WTC11 (cell line): Measurements from ENCODE around the gene PPIB.

ENCODE experiments used
- AR ChIP-seq: fragments of 250-450 bp; sonication (Bioruptor Pico); IDR thresholded peaks from 2 replicates; pipeline ENCODE4 v1.9.0; 2021; ENCODE audit warnings: mild to moderate bottlenecking
- ATF3 ChIP-seq: sonication (generic); formaldehyde crosslinking; conservative IDR thresholded peaks from 2 replicates; pipeline ENCODE4 v1.8.1; 2022; ENCODE audit warnings: mild to moderate bottlenecking, missing genetic modification reagents
- CBFB ChIP-seq: sonication (generic); formaldehyde crosslinking; IDR thresholded peaks from 2 replicates; pipeline ENCODE4 v1.8.1; 2022; ENCODE audit warnings: mild to moderate bottlenecking, low read depth, missing genetic modification reagents
- CTCF ChIP-seq: fragments of 200-600 bp; IDR thresholded peaks from 2 replicates; pipeline ENCODE4 v1.8.0; 2022; ENCODE audit warnings: antibody characterized with exemption
- FOXP1 ChIP-seq: sonication (generic); formaldehyde crosslinking; IDR thresholded peaks from 2 replicates; pipeline ENCODE4 v1.8.0; 2022; ENCODE audit warnings: missing genetic modification reagents, mild to moderate bottlenecking, moderate library complexity, borderline replicate concordance
- JAZF1 ChIP-seq: fragments of 250-450 bp; sonication (Bioruptor Pico); IDR thresholded peaks from 2 replicates; pipeline ENCODE4 v1.9.0; 2021; ENCODE audit warnings: moderate library complexity, mild to moderate bottlenecking, inconsistent platforms
- MAX ChIP-seq: sonication (generic); formaldehyde crosslinking; IDR thresholded peaks from 2 replicates; pipeline ENCODE4 v1.8.0; 2022; ENCODE audit warnings: mild to moderate bottlenecking, missing genetic modification reagents
- NR2C2 ChIP-seq: sonication (generic); formaldehyde crosslinking; IDR thresholded peaks from 2 replicates; pipeline ENCODE4 v1.8.0; 2022; ENCODE audit warnings: mild to moderate bottlenecking, missing genetic modification reagents
- SMAD4 ChIP-seq: sonication (generic); formaldehyde crosslinking; IDR thresholded peaks from 2 replicates; pipeline ENCODE4 v1.8.0; 2022; ENCODE audit warnings: mild to moderate bottlenecking, missing genetic modification reagents
- TCF7 ChIP-seq: sonication (generic); formaldehyde crosslinking; IDR thresholded peaks from 2 replicates; pipeline ENCODE4 v1.8.0; 2022; ENCODE audit warnings: mild to moderate bottlenecking, low read depth, missing genetic modification reagents, moderate library complexity
- ZNF232 ChIP-seq: sonication (generic); formaldehyde crosslinking; IDR thresholded peaks from 2 replicates; pipeline ENCODE4 v1.8.0; 2022; ENCODE audit warnings: mild to moderate bottlenecking, missing genetic modification reagents
- ZNF281 ChIP-seq: sonication (generic); formaldehyde crosslinking; IDR thresholded peaks from 2 replicates; pipeline ENCODE4 v1.8.0; 2023; ENCODE audit warnings: mild to moderate bottlenecking, missing genetic modification reagents

- TF ChIP-seq CBFB (CRISPR knock-in tag) (no peak), NR2C2 (no peak), FOXP1 (CRISPR knock-in tag) (no peak), SMAD4 (CRISPR knock-in tag) (no peak), AR (CRISPR knock-in tag) (no peak), JAZF1 (CRISPR knock-in tag) (no peak), ZNF232 (CRISPR knock-in tag) (no peak), CTCF (no peak), ATF3 (CRISPR knock-in tag) (no peak), ZNF281 (no peak), MAX (CRISPR knock-in tag) (no peak), TCF7 (no peak)
Measured at GRCh38 chr15:64149893-64150578, 12.8 kb downstream of the PPIB start.
